ENCODE measurements around the gene HLA-DRB5.
"Not testable (repeated sequence)": the region's sequence is repeated elsewhere in the genome, so short reads cannot be mapped to it uniquely, and the experiment has no call there.

The HLA-DRB5 gene

GRCh38 chr6:32517654-32518445 lies 12.2 kb downstream of the HLA-DRB5 start:
- in situ Hi-C loops (cut with HindIII; ENCODE audit: low sequenced_read_pairs) = no loop called here

- in situ Hi-C loops (cut with HindIII; ENCODE audit: low sequenced_read_pairs) = no loop called here
These were observed 29.1 kb downstream of the HLA-DRB5 start for GRCh38 chr6:32501016-32501415.

GRCh38 chr6:32492351-32492750 lies 37.7 kb downstream of the HLA-DRB5 start:
- in situ Hi-C loops (cut with HindIII; ENCODE audit: low sequenced_read_pairs) = no loop called here

GRCh38 chr6:32491700-32492099 lies 38.4 kb downstream of the HLA-DRB5 start:
- in situ Hi-C loops (cut with HindIII; ENCODE audit: low sequenced_read_pairs) = no loop called here

GRCh38 chr6:32488083-32488482 lies 42.0 kb downstream of the HLA-DRB5 start:
- in situ Hi-C loops (cut with HindIII; ENCODE audit: low sequenced_read_pairs) = no loop called here

- in situ Hi-C loops (cut with HindIII; ENCODE audit: low sequenced_read_pairs) = no loop called here
These were observed 45.5 kb downstream of the HLA-DRB5 start for GRCh38 chr6:32484614-32484998.

GRCh38 chr6:32483968-32484613 lies 46.0 kb downstream of the HLA-DRB5 start:
- in situ Hi-C loops (cut with HindIII; ENCODE audit: low sequenced_read_pairs) = no loop called here

- in situ Hi-C loops (cut with HindIII; ENCODE audit: low sequenced_read_pairs) = no loop called here
These were observed 54.5 kb downstream of the HLA-DRB5 start for GRCh38 chr6:32475392-32476206.

- in situ Hi-C loops (cut with HindIII; ENCODE audit: low sequenced_read_pairs) = not testable (repeated sequence)
These were observed 56.4 kb downstream of the HLA-DRB5 start for GRCh38 chr6:32473376-32474348.

GRCh38 chr6:32472781-32473375 lies 57.2 kb downstream of the HLA-DRB5 start:
- in situ Hi-C loops (cut with HindIII; ENCODE audit: low sequenced_read_pairs) = no loop called here

GRCh38 chr6:32467743-32468503 lies 62.2 kb downstream of the HLA-DRB5 start:
- in situ Hi-C loops (cut with HindIII; ENCODE audit: low sequenced_read_pairs) = not testable (repeated sequence)

All from endothelial cell of hepatic sinusoid (primary cell).